Left lung (tissue), 10 donors: ENCODE data around the gene EPHA7. TPM values are rescaled to one million over a fixed set of nuclear protein-coding genes. Genes with fewer than 3 reads are reported as not detected.

Experiments used
- ATAC-seq: fragments of 200-7000 bp; cut with Tn5 transposase; one replicate; pipeline ENCODE4 v1.9.1; 2020; ENCODE audit warnings: moderate library complexity
- DNase-seq, 4 donors: peaks; one replicate each; pipeline ENCODE4 v3.0.0-alpha.2; 2013 to 2020
- H3K27ac ChIP-seq, 2 donors: fragments of 200-600 bp; sonication (generic) in 1 of 2; one replicate each; pipeline versions ENCODE4 v1.5.0 to v1.8.0; 2020 to 2021
- H3K27me3 ChIP-seq, 2 donors: fragments of 200-600 bp; sonication (generic) in 1 of 2; one replicate each; pipeline versions ENCODE4 v1.5.0 to v1.8.0; 2020 to 2021
- H3K36me3 ChIP-seq, 2 donors: fragments of 200-600 bp; sonication (generic) in 1 of 2; one replicate each; pipeline versions ENCODE4 v1.5.0 to v1.8.0; 2020 to 2021
- H3K4me1 ChIP-seq, 2 donors: fragments of 200-600 bp; one replicate each; pipeline ENCODE4 v1.8.0; 2021
- H3K4me3 ChIP-seq, 2 donors: fragments of 200-600 bp; sonication (generic) in 1 of 2; one replicate each; pipeline versions ENCODE4 v1.5.0 to v1.8.0; 2020 to 2021; ENCODE audit warnings: mild to moderate bottlenecking in 1 of 2
- H3K9me3 ChIP-seq, 2 donors: fragments of 200-600 bp; sonication (generic) in 1 of 2; one replicate each; pipeline versions ENCODE4 v1.5.0 to v1.8.0; 2020 to 2021
- CTCF ChIP-seq, 2 donors: fragments of 200-600 bp; sonication (generic) in 1 of 2; IDR thresholded peaks; one replicate each; pipeline versions ENCODE4 v1.5.0 to v1.8.0; 2021; ENCODE audit warnings: antibody characterized with exemption in 2 of 2
- intact Hi-C, 2 donors: fragments of 100-400 bp; cut with DNase I; formaldehyde crosslinking; loops; one replicate each; pipeline versions ENCODE4 v1.11.2 to v1.14.2; 2022
- polyA plus RNA-seq, 6 donors: library from polyadenylated mRNA; unstranded; fragments of 120-200 nt; gene quantifications; one replicate each; pipeline ENCODE4 v1.2.1, GENCODE V29; 2013; ENCODE audit not compliant: insufficient read length in 6 of 6
- total RNA-seq, 2 donors: library from RNA; stranded (reverse); fragmentation: NEBNext Ultra II Directional; extraction: Animal tissue kit (Norgen Biotek cat#: 25700); gene quantifications; one replicate each; pipeline ENCODE4 v1.2.1, GENCODE V29; 2021
- donor health status: DM: no; HTN: yes; CAD: no.
- donor health status: DM: no; HTN: no; CAD: no.

The EPHA7 gene
- total and polyA plus RNA-seq, 8 donors = 0.09 to 23.9 (median 19.3) TPM

GRCh38 chr6:93325761-93326160 is 93.6 kb downstream of the EPHA7 start:
- intact Hi-C loops = no loop called here
- Histone ChIP-seq H3K36me3 (no peaks in the 10 kb centered on the region), H3K9me3 (no peaks in the 10 kb centered on the region), H3K27me3 (no peaks in the 10 kb centered on the region), H3K4me3 (no peak overlapping the region), H3K27ac (no peak overlapping the region), H3K4me1 (no peaks in the 10 kb centered on the region)
- ATAC-seq = no peak
- peak in 2 of 4 donors; percentile 13 to 39 for DNase-seq
- TF ChIP-seq CTCF (IDR thresholded peaks at IDR 0.05) = no peak

GRCh38 chr6:93323630-93324029 is 95.7 kb downstream of the EPHA7 start:
- no peak for TF ChIP-seq CTCF (IDR thresholded peaks at IDR 0.05)
- ATAC-seq = no peak

GRCh38 chr6:93322651-93323050 is 96.7 kb downstream of the EPHA7 start:
- ATAC-seq (no peak), DNase-seq (no peak)
- Histone ChIP-seq H3K36me3 (no peaks in the 10 kb centered on the region), H3K4me1 (no peaks in the 10 kb centered on the region), H3K9me3 (no peaks in the 10 kb centered on the region), H3K27ac (no peak overlapping the region), H3K27me3 (no peaks in the 10 kb centered on the region), H3K4me3 (no peak overlapping the region)
- no peak for TF ChIP-seq CTCF (IDR thresholded peaks at IDR 0.05)
- intact Hi-C loops = no loop called here

More at GRCh38 chr6:93323630-93324029, 95.7 kb downstream of the EPHA7 start:
- Histone ChIP-seq H3K36me3 (no peaks in the 10 kb centered on the region), H3K27me3 (no peaks in the 10 kb centered on the region), H3K27ac (no peak overlapping the region), H3K4me3 (no peak overlapping the region), H3K4me1 (no peaks in the 10 kb centered on the region), H3K9me3 (no peaks in the 10 kb centered on the region)
- DNase-seq = no peak
- intact Hi-C loops = no loop called here

- intact Hi-C loops = no loop called here
- H3K9me3 ChIP-seq = no peaks in the 10 kb centered on the region
- no peak for ATAC-seq
Measured at GRCh38 chr6:93319304-93319703, 100.1 kb downstream of the EPHA7 start.

GRCh38 chr6:93318121-93318520 is 101.2 kb downstream of the EPHA7 start:
- intact Hi-C loops = no loop called here
- Histone ChIP-seq H3K4me1 (no peaks in the 10 kb centered on the region), H3K9me3 (no peaks in the 10 kb centered on the region), H3K27ac (no peak overlapping the region), H3K36me3 (no peaks in the 10 kb centered on the region), H3K4me3 (no peak overlapping the region), H3K27me3 (no peaks in the 10 kb centered on the region)
- ATAC-seq = no peak
- no peak for DNase-seq
- no peak for TF ChIP-seq CTCF (IDR thresholded peaks at IDR 0.05)

More at GRCh38 chr6:93319304-93319703, 100.1 kb downstream of the EPHA7 start:
- Histone ChIP-seq H3K4me3 (no peak overlapping the region), H3K27me3 (no peaks in the 10 kb centered on the region), H3K4me1 (no peaks in the 10 kb centered on the region), H3K36me3 (no peaks in the 10 kb centered on the region), H3K27ac (no peak overlapping the region)
- no peak for DNase-seq
- TF ChIP-seq CTCF (IDR thresholded peaks at IDR 0.05) = no peak
